Stimulated activated CD8-positive, alpha-beta memory T cell treated with anti-CD3 and anti-CD28 coated beads, Interleukin-7, amount 100 ng/mL, for 24 hours (primary cell): Measurements from ENCODE around the gene TRMU.

ENCODE experiments used
- DNase-seq: peaks from one replicate; pipeline ENCODE4 v3.0.0-alpha.2; 2020; ENCODE audit warnings: low read depth

Gene TRMU

GRCh38 chr22:46335201-46336118 lies at the start of gene TRMU:
Gene TRMU (plus strand): TSS chr22:46335714. CDS start chr22:46335765, 51 bp downstream.
- peak; percentile 44 for DNase-seq

- no peak for DNase-seq
Measured at GRCh38 chr22:46286006-46286405, 49.5 kb upstream of the TRMU start.

GRCh38 chr22:46286941-46287872 lies 48.3 kb upstream of the TRMU start:
- no peak for DNase-seq

- DNase-seq, result no peak
Measured at GRCh38 chr22:46287873-46288751, 47.4 kb upstream of the TRMU start.

- DNase-seq, result no peak
Measured at GRCh38 chr22:46288846-46289243, 46.7 kb upstream of the TRMU start.

GRCh38 chr22:46289244-46289891 lies 46.1 kb upstream of the TRMU start:
- DNase-seq, result no peak

- DNase-seq, result no peak
Measured at GRCh38 chr22:46290121-46290842, 45.2 kb upstream of the TRMU start.

GRCh38 chr22:46290843-46291785 lies 44.4 kb upstream of the TRMU start:
- no peak for DNase-seq

- DNase-seq, result no peak
Measured at GRCh38 chr22:46292173-46292572, 43.3 kb upstream of the TRMU start.

- no peak for DNase-seq
Measured at GRCh38 chr22:46292732-46293131, 42.8 kb upstream of the TRMU start.

GRCh38 chr22:46293577-46294260 lies 41.8 kb upstream of the TRMU start:
- no peak for DNase-seq

- no peak for DNase-seq
Measured at GRCh38 chr22:46294784-46295183, 40.7 kb upstream of the TRMU start.

- DNase-seq, result no peak
Measured at GRCh38 chr22:46295277-46295971, 40.1 kb upstream of the TRMU start.

- peak; percentile 92 for DNase-seq
Measured at GRCh38 chr22:46296257-46297150, 39.0 kb upstream of the TRMU start, which contains the start of gene GTSE1. Gene GTSE1 (plus strand): TSS chr22:46296870. CDS start chr22:46297401, 531 bp downstream.

- DNase-seq, result no peak
Measured at GRCh38 chr22:46297151-46297812, 38.2 kb upstream of the TRMU start.

- no peak for DNase-seq
Measured at GRCh38 chr22:46299101-46299500, 36.4 kb upstream of the TRMU start.
